Liver (tissue), 9 donors: ENCODE results near the gene QKI. TPM values are rescaled to one million over a fixed set of nuclear protein-coding genes. Genes with fewer than 3 reads are reported as not detected.

Source experiments
- DNase-seq: peaks from one replicate; pipeline ENCODE4 v3.0.0-alpha.2; 2017; ENCODE audit warnings: low spot score
- H3K27ac ChIP-seq, 2 donors: one replicate each; pipeline ENCODE4 v1.7.0; 2013; ENCODE audit warnings: inconsistent platforms in 2 of 2, low read length in 2 of 2, control low read depth in 1 of 2, low read depth in 1 of 2, mild to moderate bottlenecking in 1 of 2
- H3K27me3 ChIP-seq, 4 donors: one replicate each; pipeline versions ENCODE4 v1.6.1 to v1.7.0; 2013; ENCODE audit warnings: low read length in 3 of 4, inconsistent platforms in 1 of 4, mild to moderate bottlenecking in 1 of 4, moderate library complexity in 1 of 4; ENCODE audit not compliant: control insufficient read depth in 4 of 4, insufficient read depth in 4 of 4
- H3K36me3 ChIP-seq, 4 donors: one replicate each; pipeline versions ENCODE4 v1.6.1 to v1.7.0; 2013; ENCODE audit warnings: low read length in 3 of 4, mild to moderate bottlenecking in 3 of 4, low read depth in 1 of 4, moderate library complexity in 1 of 4; ENCODE audit not compliant: control insufficient read depth in 4 of 4, insufficient read depth in 3 of 4
- H3K4me1 ChIP-seq, 4 donors: one replicate each; pipeline versions ENCODE4 v1.6.1 to v1.7.0; 2013; ENCODE audit warnings: low read length in 3 of 4, mild to moderate bottlenecking in 3 of 4, moderate library complexity in 1 of 4; ENCODE audit not compliant: control insufficient read depth in 4 of 4, insufficient read depth in 4 of 4
- H3K4me3 ChIP-seq, 3 donors: one replicate each; pipeline versions ENCODE4 v1.6.1 to v1.7.0; 2013; ENCODE audit warnings: low read length in 3 of 3, control low read depth in 1 of 3, low read depth in 1 of 3, mild to moderate bottlenecking in 1 of 3
- H3K9ac ChIP-seq, 2 donors: one replicate each; pipeline ENCODE4 v1.7.0; 2013; ENCODE audit warnings: low read length in 2 of 2, mild to moderate bottlenecking in 2 of 2, moderate library complexity in 2 of 2, control low read depth in 1 of 2, low read depth in 1 of 2
- H3K9me3 ChIP-seq, 4 donors: one replicate each; pipeline versions ENCODE4 v1.6.1 to v1.7.0; 2013; ENCODE audit warnings: low read length in 3 of 4; ENCODE audit not compliant: control insufficient read depth in 4 of 4
- EGR1 ChIP-seq, 2 donors: IDR thresholded peaks; 2 replicates each; pipeline ENCODE4 v1.6.1; 2016 to 2018; ENCODE audit warnings: antibody characterized with exemption in 2 of 2, low read depth in 2 of 2
- GABPA ChIP-seq, 2 donors: IDR thresholded peaks in 1 of 2; conservative IDR thresholded peaks in 1 of 2; 2 replicates each; pipeline ENCODE4 v1.6.1; 2016; ENCODE audit warnings: antibody characterized with exemption in 2 of 2, mild to moderate bottlenecking in 1 of 2, moderate library complexity in 1 of 2
- HNF4G ChIP-seq: IDR thresholded peaks from 2 replicates; pipeline ENCODE4 v1.6.1; 2016; ENCODE audit warnings: antibody characterized with exemption
- JUND ChIP-seq, 2 donors: IDR thresholded peaks; 2 replicates each; pipeline ENCODE4 v1.6.1; 2016; ENCODE audit warnings: antibody characterized with exemption in 2 of 2
- NR2F2 ChIP-seq: IDR thresholded peaks from 2 replicates; pipeline ENCODE4 v1.6.1; 2016; ENCODE audit warnings: antibody characterized with exemption
- RAD21 ChIP-seq, 2 donors: IDR thresholded peaks; 2 replicates each; pipeline ENCODE4 v1.6.1; 2016; ENCODE audit warnings: antibody characterized with exemption in 2 of 2, mild to moderate bottlenecking in 2 of 2
- RXRA ChIP-seq, 2 donors: IDR thresholded peaks; 2 replicates each; pipeline ENCODE4 v1.6.1; 2017 to 2018; ENCODE audit warnings: antibody characterized with exemption in 2 of 2, mild to moderate bottlenecking in 1 of 2
- SP1 ChIP-seq: IDR thresholded peaks from 2 replicates; pipeline ENCODE4 v1.6.1; 2018; ENCODE audit warnings: antibody characterized with exemption, mild to moderate bottlenecking
- TAF1 ChIP-seq: conservative IDR thresholded peaks from 2 replicates; pipeline ENCODE4 v1.6.1; 2016; ENCODE audit warnings: antibody characterized with exemption, mild to moderate bottlenecking
- YY1 ChIP-seq: IDR thresholded peaks from 2 replicates; pipeline ENCODE4 v1.6.1; 2016; ENCODE audit warnings: antibody characterized with exemption, mild to moderate bottlenecking
- WGBS: extraction: QIAGEN DNeasy Blood & Tissue Kit; methylation state at CpG from one replicate; pipeline ENCODE4 v1.1.7; 2013; 5-methylcytosine and 5-hydroxymethylcytosine counted together
- polyA plus RNA-seq, 2 donors: library from polyadenylated mRNA; stranded (reverse) in 1 of 2; unstranded in 1 of 2; fragments of 200-250 nt in 1 of 2; fragments of >200 nt in 1 of 2; fragmentation: Nextera tagmentation in 1 of 2; extraction: Ambion mirVana in 1 of 2; gene quantifications; one replicate each; pipeline versions ENCODE4 v1.2.1 to v1.2.3, GENCODE V29; 2013 to 2015
- total RNA-seq, 2 donors: library from RNA; depleted of rRNA; stranded (reverse); fragments of >200 nt; gene quantifications; one replicate each; pipeline ENCODE4 v1.2.3, GENCODE V29; 2014
- TF ChIP-seq, protein P1 (sequence below): IDR thresholded peaks from 2 replicates; pipeline ENCODE4 v1.6.1; 2016; ENCODE audit warnings: antibody characterized with exemption
- TF ChIP-seq, protein P2 (sequence below): fragments of 150-350 bp; IDR thresholded peaks from 2 replicates; pipeline ENCODE4 v1.5.1; 2017; ENCODE audit warnings: improper control_type of control experiment, low read depth, low read length; ENCODE audit not compliant: missing input control
- TF ChIP-seq, protein P3 (sequence below): IDR thresholded peaks from 2 replicates; pipeline ENCODE4 v1.6.1; 2016; ENCODE audit warnings: antibody characterized with exemption
- donor health status: healthy.
- donor health status: healthy.
- donor health status: healthy.
- donor health status: healthy.
- donor health status: healthy.

The QKI gene
- total and polyA plus RNA-seq, 4 donors, result 22.7 to 97.0 (median 56.3) TPM

DNA sequence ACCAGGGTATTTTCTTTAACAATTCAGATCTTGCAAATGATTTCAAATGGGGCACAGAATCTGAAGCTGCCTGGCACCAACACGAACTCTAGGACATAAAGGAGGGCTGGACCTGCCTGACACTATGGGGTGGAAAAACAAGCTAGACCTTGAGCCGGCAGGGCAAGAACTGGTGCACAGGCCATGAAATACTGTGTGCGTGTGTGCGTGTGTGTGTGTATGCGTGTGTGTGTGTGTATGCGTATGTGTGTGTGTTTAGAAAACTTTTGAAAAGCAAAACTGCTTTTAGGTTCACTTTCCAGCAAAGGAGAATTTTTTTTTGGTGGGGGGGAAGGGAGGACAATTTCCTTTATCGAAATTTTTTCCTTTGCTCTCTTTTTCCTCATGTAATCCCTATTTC, 11.9 kb upstream of the QKI start:
- Histone ChIP-seq H3K27ac (no peak overlapping the region), H3K36me3 (no peaks in the 10 kb centered on the region), H3K9ac (no peak overlapping the region), H3K27me3 (no peaks in the 10 kb centered on the region), H3K4me3 (no peak overlapping the region), H3K4me1 (peaks cover 4 to 23% (median 13%) of the 10 kb centered on the region in 4 donors), H3K9me3 (no peaks in the 10 kb centered on the region)
- WGBS, result 89% methylated on average over 7 of the region's 7 CpGs
- DNase-seq, result no peak
- TF ChIP-seq, protein P1, sequence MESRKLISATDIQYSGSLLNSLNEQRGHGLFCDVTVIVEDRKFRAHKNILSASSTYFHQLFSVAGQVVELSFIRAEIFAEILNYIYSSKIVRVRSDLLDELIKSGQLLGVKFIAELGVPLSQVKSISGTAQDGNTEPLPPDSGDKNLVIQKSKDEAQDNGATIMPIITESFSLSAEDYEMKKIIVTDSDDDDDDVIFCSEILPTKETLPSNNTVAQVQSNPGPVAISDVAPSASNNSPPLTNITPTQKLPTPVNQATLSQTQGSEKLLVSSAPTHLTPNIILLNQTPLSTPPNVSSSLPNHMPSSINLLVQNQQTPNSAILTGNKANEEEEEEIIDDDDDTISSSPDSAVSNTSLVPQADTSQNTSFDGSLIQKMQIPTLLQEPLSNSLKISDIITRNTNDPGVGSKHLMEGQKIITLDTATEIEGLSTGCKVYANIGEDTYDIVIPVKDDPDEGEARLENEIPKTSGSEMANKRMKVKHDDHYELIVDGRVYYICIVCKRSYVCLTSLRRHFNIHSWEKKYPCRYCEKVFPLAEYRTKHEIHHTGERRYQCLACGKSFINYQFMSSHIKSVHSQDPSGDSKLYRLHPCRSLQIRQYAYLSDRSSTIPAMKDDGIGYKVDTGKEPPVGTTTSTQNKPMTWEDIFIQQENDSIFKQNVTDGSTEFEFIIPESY, result no peak
- TF ChIP-seq, protein P2, sequence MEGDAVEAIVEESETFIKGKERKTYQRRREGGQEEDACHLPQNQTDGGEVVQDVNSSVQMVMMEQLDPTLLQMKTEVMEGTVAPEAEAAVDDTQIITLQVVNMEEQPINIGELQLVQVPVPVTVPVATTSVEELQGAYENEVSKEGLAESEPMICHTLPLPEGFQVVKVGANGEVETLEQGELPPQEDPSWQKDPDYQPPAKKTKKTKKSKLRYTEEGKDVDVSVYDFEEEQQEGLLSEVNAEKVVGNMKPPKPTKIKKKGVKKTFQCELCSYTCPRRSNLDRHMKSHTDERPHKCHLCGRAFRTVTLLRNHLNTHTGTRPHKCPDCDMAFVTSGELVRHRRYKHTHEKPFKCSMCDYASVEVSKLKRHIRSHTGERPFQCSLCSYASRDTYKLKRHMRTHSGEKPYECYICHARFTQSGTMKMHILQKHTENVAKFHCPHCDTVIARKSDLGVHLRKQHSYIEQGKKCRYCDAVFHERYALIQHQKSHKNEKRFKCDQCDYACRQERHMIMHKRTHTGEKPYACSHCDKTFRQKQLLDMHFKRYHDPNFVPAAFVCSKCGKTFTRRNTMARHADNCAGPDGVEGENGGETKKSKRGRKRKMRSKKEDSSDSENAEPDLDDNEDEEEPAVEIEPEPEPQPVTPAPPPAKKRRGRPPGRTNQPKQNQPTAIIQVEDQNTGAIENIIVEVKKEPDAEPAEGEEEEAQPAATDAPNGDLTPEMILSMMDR, result no peak
- TF ChIP-seq YY1 (no peak), SP1 (no peak), HNF4G (no peak), EGR1 (IDR thresholded peaks at IDR 0.05; ENCODE audit: low read depth in 2 of 2) (no peak), NR2F2 (no peak)
- TF ChIP-seq, protein P3, sequence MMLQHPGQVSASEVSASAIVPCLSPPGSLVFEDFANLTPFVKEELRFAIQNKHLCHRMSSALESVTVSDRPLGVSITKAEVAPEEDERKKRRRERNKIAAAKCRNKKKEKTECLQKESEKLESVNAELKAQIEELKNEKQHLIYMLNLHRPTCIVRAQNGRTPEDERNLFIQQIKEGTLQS, result no peak

DNA sequence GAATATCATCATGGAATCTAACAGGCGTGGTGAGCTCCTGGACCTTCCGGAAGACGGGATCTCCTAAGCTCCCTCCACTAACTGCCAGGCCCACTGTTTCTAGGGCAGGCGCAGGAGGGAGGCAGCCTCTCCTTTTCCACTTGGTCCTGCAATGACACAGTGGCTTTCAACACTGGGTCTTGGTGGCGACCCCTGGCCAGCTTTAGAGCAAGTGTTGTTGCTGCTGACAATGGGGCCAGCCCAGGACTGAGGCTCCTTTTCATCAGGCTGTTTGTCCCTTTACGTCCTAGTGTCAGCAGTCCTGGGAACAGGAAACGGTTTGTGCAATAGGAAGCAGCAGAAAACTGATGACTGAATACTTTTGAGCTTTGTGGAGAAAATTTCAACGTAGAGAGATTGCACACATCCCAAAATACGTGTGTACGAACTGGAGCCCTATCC, 9.7 kb upstream of the QKI start:
- Histone ChIP-seq H3K36me3 (no peaks in the 10 kb centered on the region), H3K27me3 (no peaks in the 10 kb centered on the region), H3K4me1 (peaks cover 4 to 23% (median 13%) of the 10 kb centered on the region in 4 donors), H3K27ac (peak overlapping the region; percentile 76 to 95), H3K9ac (peak overlapping the region in 1 of 2 donors; percentile 68), H3K9me3 (no peaks in the 10 kb centered on the region), H3K4me3 (no peak overlapping the region)
- WGBS, result 62% methylated on average over 10 of the region's 10 CpGs
- no peak for DNase-seq
- TF ChIP-seq EGR1 (IDR thresholded peaks at IDR 0.05; ENCODE audit: low read depth in 2 of 2) (peak in 1 of 2 donors; percentile 24), JUND (IDR thresholded peaks at IDR 0.05) (no peak), TAF1 (peak; percentile 59), RAD21 (IDR thresholded peaks at IDR 0.05) (peak in 1 of 2 donors; percentile 56), NR2F2 (peak; percentile 15), RXRA (IDR thresholded peaks at IDR 0.05) (peak in 1 of 2 donors; percentile 34), SP1 (peak; percentile 71), GABPA (IDR thresholded peaks at IDR 0.05 in 1 of 2, conservative IDR thresholded peaks at IDR 0.05 in 1 of 2) (peak in 1 of 2 donors; percentile 55)
- TF ChIP-seq, protein P1, result no peak
